Right lobe of liver (tissue), 6 donors: ENCODE results near the gene POU3F3. TPM values are rescaled to one million over a fixed set of nuclear protein-coding genes. Genes with fewer than 3 reads are reported as not detected.

Source experiments
- ATAC-seq, 4 donors: fragments of 200-7000 bp; cut with Tn5 transposase; one replicate each; pipeline ENCODE4 v1.9.1; 2020; ENCODE audit warnings: mild to moderate bottlenecking in 4 of 4, moderate library complexity in 4 of 4
- DNase-seq, 3 donors: peaks; one replicate each; pipeline ENCODE4 v3.0.0-alpha.2; 2020
- H3K27ac ChIP-seq, 3 donors: fragments of 200-600 bp; one replicate each; pipeline ENCODE4 v1.8.0; 2022
- H3K27me3 ChIP-seq, 2 donors: fragments of 200-600 bp; one replicate each; pipeline ENCODE4 v1.8.0; 2022
- H3K36me3 ChIP-seq, 4 donors: fragments of 200-600 bp; sonication (generic) in 1 of 4; one replicate each; pipeline versions ENCODE4 v1.5.1 to v1.8.0; 2017 to 2022; ENCODE audit warnings: control low read depth in 1 of 4
- H3K4me1 ChIP-seq, 4 donors: fragments of 200-600 bp; sonication (generic) in 1 of 4; one replicate each; pipeline versions ENCODE4 v1.5.1 to v1.8.0; 2017 to 2022; ENCODE audit warnings: control low read depth in 1 of 4
- H3K4me3 ChIP-seq, 3 donors: fragments of 200-600 bp; one replicate each; pipeline ENCODE4 v1.8.0; 2022
- H3K9me3 ChIP-seq, 4 donors: fragments of 200-600 bp; sonication (generic) in 1 of 4; one replicate each; pipeline versions ENCODE4 v1.5.1 to v1.8.0; 2017 to 2022; ENCODE audit warnings: control low read depth in 1 of 4
- CTCF ChIP-seq, 4 donors: fragments of 200-600 bp in 3 of 4; fragments of 450-650 bp in 1 of 4; IDR thresholded peaks; one replicate each; pipeline versions ENCODE4 v1.5.1 to v1.8.0; 2016 to 2022; ENCODE audit warnings: antibody characterized with exemption in 4 of 4, mild to moderate bottlenecking in 2 of 4
- POLR2A ChIP-seq: fragments of 450-650 bp; IDR thresholded peaks from one replicate; pipeline ENCODE4 v1.6.1; 2017; ENCODE audit warnings: antibody characterized with exemption, mild to moderate bottlenecking
- WGBS: methylation state at CpG from one replicate; pipeline ENCODE4 v1.1.6; 2018; ENCODE audit warnings: low coverage, low lambda C conversion rate; ENCODE audit not compliant: insufficient coverage; ENCODE audit errors: missing lambda C conversion rate; 5-methylcytosine and 5-hydroxymethylcytosine counted together
- intact Hi-C, 2 donors: fragments of 100-400 bp; cut with DNase I; formaldehyde crosslinking; loops; one replicate each; pipeline versions ENCODE4 v1.11.2 to v1.14.1; 2022
- total RNA-seq, 6 experiments: library from RNA; depleted of rRNA in 2 of 6; stranded (reverse); fragments of >200 nt in 2 of 6; fragmentation: NEBNext Ultra II Directional in 3 of 6; extraction: Animal tissue kit (Norgen Biotek cat#: 25700) in 3 of 6; gene quantifications; one replicate each; pipeline versions ENCODE4 v1.1.0 to v1.2.4, GENCODE V29; 2016 to 2023
- donor health status: DM: no; HTN: yes; CAD: no.
- donor health status: DM: no; HTN: no; CAD: no.
- donor health status: DM: no; HTN: no; CAD: no.
- donor health status: DM: no; HTN: yes; CAD: no.
- donor health status: DM: no; HTN: yes; CAD: no.

POU3F3 gene
- total RNA-seq, 6 experiments from 2014 or later = not detected

- Histone ChIP-seq H3K27me3 (peaks cover 7 to 62% of the 10 kb centered on the region in 2 donors), H3K4me3 (no peak overlapping the region), H3K27ac (no peak overlapping the region), H3K9me3 (no peaks in the 10 kb centered on the region), H3K36me3 (no peaks in the 10 kb centered on the region), H3K4me1 (peaks cover 0 to 14% (median 0%) of the 10 kb centered on the region in 4 donors)
- DNase-seq (no peak), ATAC-seq (no peak)
- intact Hi-C loops = no loop called here
- 2% methylated on average over 13 of the region's 13 CpGs for WGBS
- TF ChIP-seq POLR2A = no peak
- TF ChIP-seq CTCF (IDR thresholded peaks at IDR 0.05) = no peak
Observed at GRCh38 chr2:104845552-104845931, 8.4 kb upstream of the POU3F3 start.

GRCh38 chr2:104845946-104846785 lies 7.7 kb upstream of the POU3F3 start:
- Histone ChIP-seq H3K27me3 (peaks cover 7 to 62% of the 10 kb centered on the region in 2 donors), H3K4me1 (peaks cover 0 to 14% (median 0%) of the 10 kb centered on the region in 4 donors), H3K4me3 (no peak overlapping the region), H3K27ac (no peak overlapping the region), H3K9me3 (no peaks in the 10 kb centered on the region), H3K36me3 (no peaks in the 10 kb centered on the region)
- ATAC-seq (no peak), DNase-seq (no peak)
- intact Hi-C loops = no loop called here
- 6% methylated on average over 16 of the region's 16 CpGs for WGBS
- TF ChIP-seq CTCF (IDR thresholded peaks at IDR 0.05) = no peak
- no peak for TF ChIP-seq POLR2A

GRCh38 chr2:104846786-104847585 lies 6.9 kb upstream of the POU3F3 start:
- TF ChIP-seq CTCF (IDR thresholded peaks at IDR 0.05) = no peak
- TF ChIP-seq POLR2A = no peak
- H3K9me3 ChIP-seq = no peaks in the 10 kb centered on the region
- no peak overlapping the region for H3K27ac ChIP-seq
- ATAC-seq (no peak), DNase-seq (no peak)
- H3K4me3 ChIP-seq = no peak overlapping the region
- peaks cover 0 to 17% (median 0%) of the 10 kb centered on the region in 4 donors for H3K4me1 ChIP-seq
- intact Hi-C loops = no loop called here
- 11% methylated on average over 9 of the region's 9 CpGs for WGBS
- no peaks in the 10 kb centered on the region for H3K36me3 ChIP-seq
- H3K27me3 ChIP-seq = peaks cover 7 to 57% of the 10 kb centered on the region in 2 donors

GRCh38 chr2:104847586-104848160 lies 6.2 kb upstream of the POU3F3 start:
- peaks cover 7 to 56% of the 10 kb centered on the region in 2 donors for H3K27me3 ChIP-seq
- intact Hi-C loops = no loop called here
- H3K9me3 ChIP-seq = no peaks in the 10 kb centered on the region
- H3K4me1 ChIP-seq = peaks cover 0 to 21% (median 0%) of the 10 kb centered on the region in 4 donors
- H3K27ac ChIP-seq = no peak overlapping the region
- ATAC-seq (no peak), DNase-seq (no peak)
- WGBS = 18% methylated on average over 5 of the region's 5 CpGs
- TF ChIP-seq CTCF (IDR thresholded peaks at IDR 0.05) = no peak
- no peak for TF ChIP-seq POLR2A
- no peaks in the 10 kb centered on the region for H3K36me3 ChIP-seq
- H3K4me3 ChIP-seq = no peak overlapping the region
